Activated CD8-positive, alpha-beta T cell treated with anti-CD3 and anti-CD28 coated beads for 36 hours (primary cell): ENCODE measurements around the gene CD74. TPM values are rescaled to one million over a fixed set of nuclear protein-coding genes. Genes with fewer than 3 reads are reported as not detected.
"Not testable (repeated sequence)": the region's sequence is repeated elsewhere in the genome, so short reads cannot be mapped to it uniquely, and the experiment has no call there.

Experiments
- ATAC-seq: fragments of 200-7000 bp; cut with Tn5 transposase; one replicate; pipeline ENCODE4 v1.10.0; 2021; ENCODE audit warnings: mild to moderate bottlenecking, moderate library complexity
- CTCF ChIA-PET: fragments of 350-600 bp; sonication (Branson Sonifier 250); formaldehyde crosslinking; loops from one replicate; lab custom pipeline; 2021; ENCODE audit warnings: antibody characterized with exemption; lab: Charles Lee
- POLR2A ChIA-PET: fragments of 350-600 bp; sonication (Branson Sonifier 250); formaldehyde crosslinking; loops from one replicate; lab custom pipeline; 2021; ENCODE audit warnings: antibody characterized with exemption; lab: Charles Lee
- DNase-seq: peaks from one replicate; pipeline ENCODE4 v3.0.0-alpha.2; 2020
- H3K27ac Mint-ChIP-seq: one replicate; pipeline ENCODE4 v1.8.0; 2021; ENCODE audit warnings: mild to moderate bottlenecking, mixed read lengths
- H3K27me3 Mint-ChIP-seq: one replicate; pipeline ENCODE4 v1.8.0; 2021; ENCODE audit warnings: mixed read lengths
- H3K36me3 Mint-ChIP-seq: one replicate; pipeline ENCODE4 v1.8.0; 2021; ENCODE audit warnings: low read depth, mixed read lengths
- H3K4me1 Mint-ChIP-seq: one replicate; pipeline ENCODE4 v1.8.0; 2021; ENCODE audit warnings: low read depth, mixed read lengths
- H3K4me3 Mint-ChIP-seq: one replicate; pipeline ENCODE4 v1.8.0; 2021; ENCODE audit warnings: mild to moderate bottlenecking, moderate library complexity, mixed read lengths
- H3K9me3 Mint-ChIP-seq: one replicate; pipeline ENCODE4 v1.8.0; 2021; ENCODE audit warnings: mixed read lengths
- CTCF ChIP-seq: fragments of 200-600 bp; IDR thresholded peaks from one replicate; pipeline ENCODE4 v1.8.0; 2022; ENCODE audit warnings: antibody characterized with exemption, mild to moderate bottlenecking
- intact Hi-C: fragments of 100-400 bp; cut with micrococcal nuclease; formaldehyde crosslinking; loops from one replicate; pipeline ENCODE4 v1.10.0; 2022
- total RNA-seq, 2 experiments: library from RNA; stranded (reverse); gene quantifications; one replicate each; pipeline ENCODE4 v1.2.3, GENCODE V29; 2021

The CD74 gene
- total RNA-seq, 2 experiments from 2014 or later: 277 to 282 TPM

DNA sequence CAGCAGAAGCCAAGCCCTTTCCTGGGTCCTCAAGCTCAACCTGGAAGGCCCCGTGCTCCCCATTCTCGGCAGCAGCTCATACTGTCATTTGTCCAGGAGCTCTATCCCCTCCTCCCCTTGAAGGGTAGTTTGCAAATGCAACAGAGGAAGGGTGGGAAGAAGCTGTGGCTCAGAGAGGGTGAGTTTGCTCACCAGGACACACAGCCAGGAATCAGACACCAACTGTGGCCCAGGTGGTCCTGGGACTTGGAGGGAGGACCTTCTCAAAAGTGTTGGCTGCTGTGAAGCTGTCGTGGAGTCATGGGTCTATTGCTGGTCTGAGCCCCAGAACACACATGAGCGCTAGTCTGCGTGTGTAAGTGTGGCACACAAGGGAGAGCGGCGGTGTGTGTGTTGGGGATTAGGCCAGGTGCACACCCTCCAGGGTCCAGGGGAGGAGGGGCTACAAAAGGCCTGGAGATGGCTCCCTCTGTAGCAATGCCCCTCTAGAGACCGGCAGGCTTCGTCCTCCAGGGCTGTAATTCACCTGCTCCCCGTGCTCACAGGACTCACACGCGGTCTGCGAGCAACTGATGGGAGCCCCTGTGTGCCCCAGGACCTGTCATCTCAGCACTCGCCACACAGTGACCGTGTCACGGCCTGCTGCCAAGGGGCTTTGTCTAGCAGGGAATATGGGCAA is 45.0 kb upstream of the CD74 start:
- DNase-seq (no peak), ATAC-seq (no peak)
- H3K27me3 Mint-ChIP-seq: no peaks in the 10 kb centered on the region
- H3K27ac Mint-ChIP-seq: peak overlapping the region; percentile 11
- H3K4me1 Mint-ChIP-seq: peaks cover 34% of the 10 kb centered on the region
- intact Hi-C loops: loop anchor here (5.0 kb wide), 2 partner anchors 65 to 390 kb away; partner anchors contain the start of gene IRGM
- peak overlapping the region; percentile 5 for H3K4me3 Mint-ChIP-seq
- ChIA-PET POLR2A (interaction anchor here (1.6 to 3.6 kb wide), 3 partner anchors 8 to 389 kb away, joined by 3 to 20 read pairs (median 16); partner anchors contain the start of genes IRGM and RPS14), CTCF (interaction anchor here (0.8 to 2.9 kb wide), 21 partner anchors 8 to 657 kb away, joined by 3 to 20 read pairs (median 4); partner anchors contain the start of genes IRGM, RBM22 and RPS14)
- no peak for TF ChIP-seq CTCF
- no peaks in the 10 kb centered on the region for H3K9me3 Mint-ChIP-seq
- H3K36me3 Mint-ChIP-seq: no peaks in the 10 kb centered on the region

DNA sequence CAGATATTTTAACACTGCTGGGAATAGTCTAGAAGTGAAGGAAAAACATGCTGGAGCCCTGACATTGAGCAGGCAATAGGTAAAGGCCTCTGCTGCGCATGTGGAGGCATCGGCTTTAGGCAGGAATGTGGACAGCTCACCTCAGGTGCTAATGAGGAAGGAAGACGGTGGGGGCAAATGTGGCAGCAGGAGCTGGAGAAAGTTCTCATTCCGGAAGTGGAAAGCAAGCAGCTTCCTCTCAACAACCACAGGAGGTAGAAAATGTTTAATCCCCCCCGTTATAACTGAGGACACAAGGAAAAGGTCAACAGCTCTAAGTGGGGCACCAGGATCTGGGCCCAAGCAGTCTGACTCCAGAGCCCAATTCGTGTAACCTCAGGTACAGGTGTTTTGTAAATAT is 44.4 kb upstream of the CD74 start:
- DNase-seq (no peak), ATAC-seq (no peak)
- Mint-ChIP-seq H3K27ac (peak overlapping the region; percentile 11), H3K27me3 (no peaks in the 10 kb centered on the region), H3K4me3 (no peak overlapping the region), H3K4me1 (peaks cover 34% of the 10 kb centered on the region), H3K36me3 (no peaks in the 10 kb centered on the region), H3K9me3 (no peaks in the 10 kb centered on the region)
- intact Hi-C loops: loop anchor here (5.0 kb wide), 2 partner anchors 65 to 390 kb away; partner anchors contain the start of gene IRGM
- ChIA-PET CTCF (interaction anchor here (0.8 to 2.9 kb wide), 18 partner anchors 9 to 658 kb away, joined by 3 to 12 read pairs (median 4); partner anchors contain the start of genes IRGM and RBM22), POLR2A (interaction anchor here (0.7 to 3.6 kb wide), 4 partner anchors 10 to 390 kb away, joined by 3 to 20 read pairs (median 4); partner anchors contain the start of genes CD74 and IRGM)
- TF ChIP-seq CTCF: no peak

- ChIA-PET CTCF (no interaction called here), POLR2A (interaction anchor here (0.9 to 3.6 kb wide), 3 partner anchors 8 to 18 kb away, joined by 3 to 20 read pairs (median 8); no protein-coding TSS in a partner anchor)
- Mint-ChIP-seq H3K27me3 (no peaks in the 10 kb centered on the region), H3K4me3 (no peak overlapping the region), H3K4me1 (peaks cover 24% of the 10 kb centered on the region), H3K36me3 (no peaks in the 10 kb centered on the region), H3K27ac (no peak overlapping the region), H3K9me3 (peaks cover 1% of the 10 kb centered on the region)
- DNase-seq (no peak), ATAC-seq (no peak)
- no peak for TF ChIP-seq CTCF
- intact Hi-C loops: loop anchor here (5.0 kb wide), 2 partner anchors 68 to 393 kb away; partner anchors contain the start of gene IRGM
Observed at GRCh38 chr5:150454492-150455229, 42.0 kb upstream of the CD74 start.

- ATAC-seq, POLR2A ChIA-PET, intact Hi-C loops, H3K9me3 Mint-ChIP-seq, CTCF ChIA-PET, H3K27ac Mint-ChIP-seq, H3K4me3 Mint-ChIP-seq, H3K27me3 Mint-ChIP-seq, DNase-seq, H3K36me3 Mint-ChIP-seq: not testable (repeated sequence)
- peaks cover 17% of the 10 kb centered on the region for H3K4me1 Mint-ChIP-seq
Observed at GRCh38 chr5:150454027-150454426, 41.3 kb upstream of the CD74 start.

DNA sequence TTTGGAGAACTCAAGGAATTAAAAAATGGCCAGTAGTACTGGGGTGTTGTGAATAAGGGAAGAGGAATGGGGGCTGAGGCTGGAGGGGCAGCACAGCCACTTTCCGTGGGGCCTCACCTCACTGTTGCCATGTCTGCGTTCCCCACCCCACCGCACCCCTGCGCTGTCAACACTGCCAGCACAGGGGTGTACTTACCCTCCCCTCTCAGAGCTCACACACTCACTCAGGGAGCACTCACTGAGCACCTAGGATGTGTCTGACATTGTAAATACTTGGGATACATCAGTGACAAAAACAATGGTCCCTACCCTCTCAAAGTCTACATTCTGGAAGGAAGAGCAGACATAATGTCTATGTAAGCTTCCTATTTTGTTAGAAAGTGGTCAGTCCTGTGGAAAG is 40.2 kb upstream of the CD74 start:
- peaks cover 16% of the 10 kb centered on the region for H3K36me3 Mint-ChIP-seq
- DNase-seq (no peak), ATAC-seq (no peak)
- H3K27ac Mint-ChIP-seq: no peak overlapping the region
- ChIA-PET POLR2A (interaction anchor here (1.1 kb wide), 1 partner anchor 9 kb away, joined by 3 read pairs; no protein-coding TSS in a partner anchor), CTCF (interaction anchor here (1.6 to 1.7 kb wide), 2 partner anchors 204 to 663 kb away, joined by 4 read pairs; no protein-coding TSS in a partner anchor)
- H3K9me3 Mint-ChIP-seq: peaks cover 1% of the 10 kb centered on the region
- peaks cover 17% of the 10 kb centered on the region for H3K4me1 Mint-ChIP-seq
- H3K4me3 Mint-ChIP-seq: no peak overlapping the region
- TF ChIP-seq CTCF: no peak
- intact Hi-C loops: no loop called here
- no peaks in the 10 kb centered on the region for H3K27me3 Mint-ChIP-seq
